ENCODE results near the gene LRP1.

DNA sequence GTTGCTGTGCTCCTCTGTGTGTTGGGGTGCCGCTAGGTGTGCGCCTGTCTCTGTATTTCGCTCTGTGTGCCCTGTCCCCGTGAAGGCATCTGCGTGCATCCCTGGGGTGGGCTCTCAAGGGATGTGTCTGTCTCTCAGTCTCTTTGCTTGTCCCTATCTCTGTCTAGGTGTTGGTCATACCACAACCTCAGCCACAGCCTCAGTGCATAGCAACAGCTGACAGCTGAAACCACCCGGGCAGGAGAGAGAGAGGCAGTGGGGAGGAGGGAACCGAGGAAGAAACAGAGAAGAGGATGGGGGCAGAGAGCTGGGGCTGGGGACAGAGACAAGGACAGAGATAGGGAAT lies 87.4 kb downstream of the LRP1 start:
- no peak for TF ChIP-seq ZC3H10 (CRISPR knock-in tag; IDR thresholded peaks at IDR 0.05)
- TF ChIP-seq ZFP30 (CRISPR knock-in tag; IDR thresholded peaks at IDR 0.05), result no peak
- no peak for TF ChIP-seq SNAI2 (CRISPR knock-in tag; IDR thresholded peaks at IDR 0.05)
- TF ChIP-seq, protein P1, sequence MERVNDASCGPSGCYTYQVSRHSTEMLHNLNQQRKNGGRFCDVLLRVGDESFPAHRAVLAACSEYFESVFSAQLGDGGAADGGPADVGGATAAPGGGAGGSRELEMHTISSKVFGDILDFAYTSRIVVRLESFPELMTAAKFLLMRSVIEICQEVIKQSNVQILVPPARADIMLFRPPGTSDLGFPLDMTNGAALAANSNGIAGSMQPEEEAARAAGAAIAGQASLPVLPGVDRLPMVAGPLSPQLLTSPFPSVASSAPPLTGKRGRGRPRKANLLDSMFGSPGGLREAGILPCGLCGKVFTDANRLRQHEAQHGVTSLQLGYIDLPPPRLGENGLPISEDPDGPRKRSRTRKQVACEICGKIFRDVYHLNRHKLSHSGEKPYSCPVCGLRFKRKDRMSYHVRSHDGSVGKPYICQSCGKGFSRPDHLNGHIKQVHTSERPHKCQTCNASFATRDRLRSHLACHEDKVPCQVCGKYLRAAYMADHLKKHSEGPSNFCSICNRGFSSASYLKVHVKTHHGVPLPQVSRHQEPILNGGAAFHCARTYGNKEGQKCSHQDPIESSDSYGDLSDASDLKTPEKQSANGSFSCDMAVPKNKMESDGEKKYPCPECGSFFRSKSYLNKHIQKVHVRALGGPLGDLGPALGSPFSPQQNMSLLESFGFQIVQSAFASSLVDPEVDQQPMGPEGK (CRISPR knock-in tag; IDR thresholded peaks at IDR 0.05; ENCODE audit: borderline replicate concordance), result no peak
